Stimulated activated CD4-positive, alpha-beta T cell treated with anti-CD3 and anti-CD28 coated beads, TNF-alpha, amount 100 ng/mL, for 48 hours (primary cell): ENCODE data around the gene VSIG10.

ENCODE experiments used
- DNase-seq, 3 donors: peaks; one replicate each; pipeline ENCODE4 v3.0.0-alpha.2; 2020; ENCODE audit warnings: low read depth in 3 of 3

Gene VSIG10

GRCh38 chr12:118060301-118061010 is 43.4 kb downstream of the VSIG10 start:
- DNase-seq: no peak

GRCh38 chr12:118059341-118060191 is 44.2 kb downstream of the VSIG10 start:
- DNase-seq: no peak

- DNase-seq: no peak
Observed at GRCh38 chr12:118058881-118059280, 44.9 kb downstream of the VSIG10 start.

GRCh38 chr12:118058227-118058626 is 45.6 kb downstream of the VSIG10 start:
- DNase-seq: no peak

- DNase-seq: no peak
Observed at GRCh38 chr12:118055865-118056773, 47.7 kb downstream of the VSIG10 start.

GRCh38 chr12:118055144-118055557 is 48.7 kb downstream of the VSIG10 start:
- DNase-seq: peak in 2 of 3 donors; percentile 59 to 70

GRCh38 chr12:118053071-118053985 is 50.5 kb downstream of the VSIG10 start:
- DNase-seq: no peak

- no peak for DNase-seq
Observed at GRCh38 chr12:118052324-118053070, 51.3 kb downstream of the VSIG10 start.

GRCh38 chr12:118050972-118051910 is 52.6 kb downstream of the VSIG10 start:
- no peak for DNase-seq

GRCh38 chr12:118046430-118046829 is 57.4 kb downstream of the VSIG10 start:
- DNase-seq: no peak

- DNase-seq: no peak
Observed at GRCh38 chr12:118044577-118044976, 59.2 kb downstream of the VSIG10 start.

- no peak for DNase-seq
Observed at GRCh38 chr12:118044075-118044474, 59.7 kb downstream of the VSIG10 start.

GRCh38 chr12:118042091-118042490 is 61.7 kb downstream of the VSIG10 start:
- no peak for DNase-seq

- DNase-seq: no peak
Observed at GRCh38 chr12:118038137-118038536, 65.7 kb downstream of the VSIG10 start.

GRCh38 chr12:118036672-118037411 is 67.0 kb downstream of the VSIG10 start:
- no peak for DNase-seq

GRCh38 chr12:118035190-118036041 is 68.4 kb downstream of the VSIG10 start:
- DNase-seq: no peak

GRCh38 chr12:118034429-118035189 is 69.2 kb downstream of the VSIG10 start:
- DNase-seq: no peak
